ENCODE results near the gene NCLN.
"Not testable (repeated sequence)": the region's sequence is repeated elsewhere in the genome, so short reads cannot be mapped to it uniquely, and the experiment has no call there.

NCLN gene

GRCh38 chr19:3189702-3190469 is 4.2 kb downstream of the NCLN start:
- no peak for TF ChIP-seq CTCF (IDR thresholded peaks at IDR 0.05; ENCODE audit: insufficient read depth, low read depth, low read length, missing control alignments)
- no peak overlapping the region for H3K4me3 ChIP-seq (ENCODE audit: low read length)
- DNase-seq (ENCODE audit: low read depth), result no peak

GRCh38 chr19:3190470-3190770 is 4.7 kb downstream of the NCLN start:
- DNase-seq (ENCODE audit: low read depth), result no peak
- no peak overlapping the region for H3K4me3 ChIP-seq (ENCODE audit: low read length)
- TF ChIP-seq CTCF (IDR thresholded peaks at IDR 0.05; ENCODE audit: insufficient read depth, low read depth, low read length, missing control alignments), result no peak

- no peak for TF ChIP-seq CTCF (IDR thresholded peaks at IDR 0.05; ENCODE audit: insufficient read depth, low read depth, low read length, missing control alignments)
- no peak for DNase-seq (ENCODE audit: low read depth)
- no peak overlapping the region for H3K4me3 ChIP-seq (ENCODE audit: low read length)
These were observed 5.4 kb downstream of the NCLN start for GRCh38 chr19:3190921-3191805.

- H3K4me3 ChIP-seq (ENCODE audit: low read length); DNase-seq (ENCODE audit: low read depth): not testable (repeated sequence)
These were observed 6.0 kb downstream of the NCLN start for GRCh38 chr19:3191806-3192104.

- no peak for TF ChIP-seq CTCF (IDR thresholded peaks at IDR 0.05; ENCODE audit: insufficient read depth, low read depth, low read length, missing control alignments)
- H3K4me3 ChIP-seq (ENCODE audit: low read length), result no peak overlapping the region
- DNase-seq (ENCODE audit: low read depth), result no peak
These were observed 6.5 kb downstream of the NCLN start for GRCh38 chr19:3192228-3192635.

- no peak overlapping the region for H3K4me3 ChIP-seq (ENCODE audit: low read length)
- DNase-seq (ENCODE audit: low read depth), result no peak
- TF ChIP-seq CTCF (IDR thresholded peaks at IDR 0.05; ENCODE audit: insufficient read depth, low read depth, low read length, missing control alignments), result no peak
These were observed 7.0 kb downstream of the NCLN start for GRCh38 chr19:3192684-3193083.

GRCh38 chr19:3193256-3194105 is 7.8 kb downstream of the NCLN start:
- TF ChIP-seq CTCF (IDR thresholded peaks at IDR 0.05; ENCODE audit: insufficient read depth, low read depth, low read length, missing control alignments), result no peak
- DNase-seq (ENCODE audit: low read depth), result no peak
- no peak overlapping the region for H3K4me3 ChIP-seq (ENCODE audit: low read length)
